Esophagus (tissue), 2 donors: ENCODE results near the gene SREBF1. TPM values are rescaled to one million over a fixed set of nuclear protein-coding genes. Genes with fewer than 3 reads are reported as not detected.

Source experiments
- H3K27ac ChIP-seq, 2 donors: one replicate each; pipeline ENCODE4 v1.5.1; 2013; ENCODE audit warnings: low read depth in 2 of 2, mild to moderate bottlenecking in 2 of 2, inconsistent platforms in 1 of 2, low read length in 1 of 2, moderate library complexity in 1 of 2
- H3K27me3 ChIP-seq, 2 donors: one replicate each; pipeline ENCODE4 v1.6.1; 2013; ENCODE audit warnings: low read length in 2 of 2, control low read depth in 1 of 2, mild to moderate bottlenecking in 1 of 2; ENCODE audit not compliant: insufficient read depth in 2 of 2, control insufficient read depth in 1 of 2
- H3K36me3 ChIP-seq, 2 donors: one replicate each; pipeline ENCODE4 v1.6.1; 2013; ENCODE audit warnings: low read length in 1 of 2; ENCODE audit not compliant: control insufficient read depth in 2 of 2, insufficient read depth in 2 of 2
- H3K4me1 ChIP-seq, 2 donors: one replicate each; pipeline ENCODE4 v1.6.1; 2013; ENCODE audit warnings: low read length in 1 of 2; ENCODE audit not compliant: control insufficient read depth in 2 of 2, insufficient read depth in 2 of 2
- H3K4me3 ChIP-seq, 2 donors: one replicate each; pipeline ENCODE4 v1.5.1; 2013; ENCODE audit warnings: low read length in 2 of 2, mild to moderate bottlenecking in 2 of 2, low read depth in 1 of 2, moderate library complexity in 1 of 2
- H3K9me3 ChIP-seq, 2 donors: one replicate each; pipeline ENCODE4 v1.6.1; 2013; ENCODE audit warnings: mild to moderate bottlenecking in 2 of 2, low read depth in 1 of 2, low read length in 1 of 2, moderate library complexity in 1 of 2; ENCODE audit not compliant: control insufficient read depth in 2 of 2, insufficient read depth in 1 of 2
- WGBS, 2 donors: extraction: QIAGEN DNeasy Blood & Tissue Kit; methylation state at CpG; one replicate each; pipeline ENCODE4 v1.1.7; 2013; 5-methylcytosine and 5-hydroxymethylcytosine counted together
- polyA plus RNA-seq, 2 donors: library from polyadenylated mRNA; stranded (reverse); fragments of 200-250 nt; gene quantifications; one replicate each; pipeline ENCODE4 v1.2.3, GENCODE V29; 2013
- donor health status: healthy with polysubstance abuse.
- donor health status: Bipolar disorder and iron deficiency.

Gene SREBF1
- polyA plus RNA-seq, 2 donors, result 95.1 to 116 TPM

DNA sequence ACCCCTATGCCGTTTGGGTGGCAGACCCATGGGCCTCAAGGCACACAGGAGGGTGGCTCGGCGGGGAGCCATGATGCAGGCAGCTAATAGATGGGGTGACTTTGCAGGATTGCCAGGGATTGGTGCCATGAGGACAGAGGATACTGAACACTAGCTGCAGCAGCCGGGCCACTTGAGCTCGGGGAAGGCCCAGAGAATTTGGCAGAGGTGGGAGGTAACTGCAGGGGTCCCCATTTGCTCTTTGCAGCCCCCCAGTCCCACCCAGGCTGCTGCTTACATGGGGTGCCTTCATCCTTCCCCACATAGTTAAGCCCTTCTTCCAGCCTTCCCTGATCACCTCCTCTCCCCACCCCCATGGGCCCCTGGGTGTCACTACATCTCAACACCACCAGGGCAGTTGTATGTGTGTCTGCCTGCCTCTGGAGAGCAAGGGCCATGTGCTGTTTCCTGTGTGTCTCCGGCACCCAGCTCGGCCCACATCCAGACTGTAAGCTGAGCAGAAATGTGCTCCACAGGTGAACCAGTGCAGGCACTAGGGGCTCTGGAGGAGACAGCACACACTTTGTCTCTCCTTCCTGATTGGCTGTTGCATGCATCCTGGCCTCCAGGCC is 52.0 kb downstream of the SREBF1 start:
- no peaks in the 10 kb centered on the region for H3K9me3 ChIP-seq
- H3K4me1 ChIP-seq, result peaks cover 0 to 25% of the 10 kb centered on the region in 2 donors
- H3K36me3 ChIP-seq, result peaks cover 0 to 3% of the 10 kb centered on the region in 2 donors
- H3K27me3 ChIP-seq, result no peaks in the 10 kb centered on the region
- H3K4me3 ChIP-seq, result no peak overlapping the region
- 59 to 68% methylated on average over 7 of the region's 7 CpGs for WGBS, 2 donors
- no peak overlapping the region for H3K27ac ChIP-seq

GRCh38 chr17:17783825-17784656 is 52.7 kb downstream of the SREBF1 start:
- H3K9me3 ChIP-seq, result no peaks in the 10 kb centered on the region
- peak overlapping the region; percentile 14 to 65 for H3K27ac ChIP-seq
- WGBS, 2 donors, result 13 to 17% methylated on average over 37 of the region's 37 CpGs
- H3K4me3 ChIP-seq, result peak overlapping the region; percentile 39 to 55
- H3K27me3 ChIP-seq, result no peaks in the 10 kb centered on the region
- H3K4me1 ChIP-seq, result peaks cover 0 to 25% of the 10 kb centered on the region in 2 donors
- H3K36me3 ChIP-seq, result no peaks in the 10 kb centered on the region

DNA sequence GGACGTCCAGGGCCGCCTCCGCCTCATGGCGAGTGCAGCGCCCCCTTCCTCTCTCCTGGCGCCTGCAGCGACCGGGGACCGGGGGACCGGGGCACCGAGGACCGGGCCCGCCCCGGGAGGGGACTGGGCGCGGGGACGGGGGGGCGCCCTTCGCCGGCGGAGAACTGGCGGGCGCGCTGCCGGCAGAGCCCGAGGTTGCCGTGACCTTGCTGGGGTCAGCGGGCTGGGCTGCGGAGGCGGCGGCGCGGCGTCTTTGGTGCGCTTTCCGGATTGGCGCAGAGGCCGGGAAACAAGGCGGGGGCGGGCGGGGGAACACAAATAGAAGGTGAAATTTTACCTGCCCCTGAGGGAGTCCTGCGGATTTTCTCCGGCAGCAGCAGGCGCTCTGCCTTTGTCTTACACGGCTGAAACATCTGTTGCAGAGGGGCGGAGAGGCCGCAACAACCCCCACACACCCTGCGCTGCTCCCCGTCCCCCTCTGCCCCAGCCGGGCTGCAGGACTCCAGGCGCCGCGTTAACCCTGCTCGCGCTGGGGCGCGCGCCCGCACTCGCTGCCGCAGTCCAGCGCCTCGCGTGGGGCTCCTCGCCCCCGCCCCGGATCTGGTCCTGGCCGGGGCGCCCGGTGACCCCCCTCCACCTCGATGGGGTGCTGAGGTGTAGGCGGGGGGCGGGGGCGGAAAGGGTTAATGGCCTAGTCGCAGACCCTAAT is 53.5 kb downstream of the SREBF1 start:
- peaks cover 0 to 25% of the 10 kb centered on the region in 2 donors for H3K4me1 ChIP-seq
- 0 to 1% methylated on average over 64 to 75 of the region's 75 CpGs for WGBS, 2 donors
- no peaks in the 10 kb centered on the region for H3K36me3 ChIP-seq
- no peaks in the 10 kb centered on the region for H3K27me3 ChIP-seq
- H3K9me3 ChIP-seq, result no peaks in the 10 kb centered on the region
- H3K4me3 ChIP-seq, result peak overlapping the region; percentile 39 to 55
- H3K27ac ChIP-seq, result peak overlapping the region; percentile 14 to 65

DNA sequence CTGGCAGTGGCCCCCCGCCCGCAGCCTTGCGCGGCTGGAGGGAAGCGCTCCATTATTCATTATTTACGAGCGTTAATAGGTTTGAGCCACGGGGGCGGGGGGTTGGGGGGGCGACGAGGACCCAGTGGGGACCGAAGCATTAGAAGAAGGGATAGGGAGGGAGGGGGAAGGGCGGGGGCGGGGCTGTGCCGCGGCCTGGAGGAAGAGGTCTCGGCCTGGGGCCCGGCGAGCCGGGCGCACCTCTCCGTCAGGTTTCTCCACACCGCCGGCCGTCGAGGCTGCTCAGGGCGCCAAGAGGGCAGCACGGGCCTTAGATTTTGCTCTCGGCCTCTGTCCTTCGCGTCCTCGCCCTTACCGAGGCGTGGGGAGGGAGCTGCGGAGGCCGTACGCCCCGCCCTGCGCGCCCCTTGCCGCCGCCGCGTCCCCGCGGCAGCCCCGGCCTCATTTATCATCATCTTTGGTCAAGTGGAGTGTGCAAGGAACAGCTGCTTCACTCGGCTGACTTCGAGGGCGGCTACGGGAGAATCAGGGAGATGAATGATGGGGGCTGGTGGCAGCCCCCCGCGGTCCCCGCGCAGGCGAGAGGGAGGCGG is 54.2 kb downstream of the SREBF1 start:
- H3K27ac ChIP-seq, result peak overlapping the region; percentile 22 to 66
- WGBS, 2 donors, result 1% methylated on average over 43 to 56 of the region's 57 CpGs

GRCh38 chr17:17781591-17782496 is 54.9 kb downstream of the SREBF1 start:
- peaks cover 0 to 6% of the 10 kb centered on the region in 2 donors for H3K36me3 ChIP-seq
- H3K27me3 ChIP-seq, result no peaks in the 10 kb centered on the region
- H3K4me1 ChIP-seq, result peaks cover 0 to 25% of the 10 kb centered on the region in 2 donors
- peak overlapping the region; percentile 27 to 55 for H3K4me3 ChIP-seq
- H3K27ac ChIP-seq, result peak overlapping the region; percentile 41 to 53
- no peaks in the 10 kb centered on the region for H3K9me3 ChIP-seq
- 3 to 10% methylated on average over 71 to 88 of the region's 88 CpGs for WGBS, 2 donors

More for the DNA sequence above, 54.2 kb downstream of the SREBF1 start:
- H3K27me3 ChIP-seq, result no peaks in the 10 kb centered on the region
- no peaks in the 10 kb centered on the region for H3K9me3 ChIP-seq
- peaks cover 0 to 28% of the 10 kb centered on the region in 2 donors for H3K4me1 ChIP-seq
- H3K4me3 ChIP-seq, result peak overlapping the region; percentile 39 to 55
- peaks cover 0 to 3% of the 10 kb centered on the region in 2 donors for H3K36me3 ChIP-seq

DNA sequence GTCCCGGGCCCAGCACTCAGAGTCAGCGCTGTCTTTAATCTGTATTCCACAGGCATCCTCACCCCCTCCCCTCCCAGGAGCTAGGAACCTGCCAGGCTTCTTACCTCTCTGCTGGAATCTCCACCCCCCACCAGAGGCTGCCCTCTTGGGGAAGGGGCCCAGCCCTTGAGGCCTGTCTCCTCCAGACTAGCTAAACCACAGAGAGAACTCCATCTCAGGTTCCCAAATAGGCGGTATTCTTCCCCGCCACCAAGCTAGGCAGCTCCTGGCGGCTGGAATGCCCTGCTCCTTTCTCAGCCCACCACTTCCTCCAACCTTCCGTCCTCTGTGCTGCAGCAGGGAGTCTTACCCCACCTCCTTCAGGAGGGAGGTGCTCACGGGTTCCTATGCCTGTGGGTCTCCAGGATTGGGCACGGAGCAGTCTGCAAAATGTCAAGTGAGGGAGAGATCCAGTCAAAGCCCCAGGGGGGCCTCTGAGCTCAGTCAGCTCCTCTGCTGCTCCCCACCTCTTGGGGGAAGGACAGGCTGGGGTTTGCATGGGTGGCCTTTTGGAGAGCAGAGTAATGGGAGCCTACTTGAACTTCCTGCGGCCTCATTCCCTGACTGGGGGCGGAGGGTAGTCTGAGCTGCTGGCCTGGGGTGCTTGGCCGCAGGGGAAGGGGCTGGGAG is 55.7 kb downstream of the SREBF1 start:
- Histone ChIP-seq H3K4me3 (no peak overlapping the region), H3K4me1 (peaks cover 0 to 25% of the 10 kb centered on the region in 2 donors), H3K9me3 (no peaks in the 10 kb centered on the region), H3K36me3 (peaks cover 0 to 6% of the 10 kb centered on the region in 2 donors), H3K27me3 (no peaks in the 10 kb centered on the region), H3K27ac (peak overlapping the region; percentile 36 to 53)
- WGBS, 2 donors, result 39 to 47% methylated on average over 11 of the region's 11 CpGs

DNA sequence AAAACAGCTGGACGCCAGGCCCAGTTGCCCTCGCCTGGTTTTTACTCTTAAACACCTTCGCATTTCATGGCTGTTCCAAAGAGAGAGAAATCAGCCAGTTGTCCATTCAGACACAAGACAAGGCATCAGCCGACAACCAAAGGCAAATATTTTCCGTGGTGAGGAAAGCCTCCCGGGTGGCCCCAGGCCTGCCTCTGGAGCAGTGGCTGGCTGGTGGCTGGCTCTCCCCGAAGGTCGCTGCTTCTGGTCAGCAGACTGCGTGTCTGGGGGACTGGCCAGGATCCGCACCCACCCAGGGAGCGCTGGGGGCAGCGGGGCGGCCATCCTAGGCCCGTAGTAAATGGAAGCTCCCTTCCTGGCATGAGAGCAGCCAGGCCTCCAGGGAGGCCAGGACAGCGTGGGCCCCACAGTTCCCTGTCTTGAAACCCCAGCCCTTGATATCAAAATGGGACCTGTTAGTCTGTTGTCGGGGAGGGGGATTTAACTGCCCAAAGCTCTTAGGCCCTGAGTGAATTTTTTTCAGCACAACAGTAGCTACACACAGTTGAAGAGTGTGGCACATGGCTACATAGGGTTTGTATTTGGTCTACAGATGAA is 57.7 kb downstream of the SREBF1 start:
- Histone ChIP-seq H3K4me1 (peaks cover 3 to 19% of the 10 kb centered on the region in 2 donors), H3K27ac (peak overlapping the region; percentile 44 to 51), H3K27me3 (no peaks in the 10 kb centered on the region), H3K36me3 (peaks cover 0 to 6% of the 10 kb centered on the region in 2 donors), H3K9me3 (no peaks in the 10 kb centered on the region), H3K4me3 (no peak overlapping the region)
- 67 to 75% methylated on average over 16 of the region's 16 CpGs for WGBS, 2 donors

GRCh38 chr17:17778308-17779014 is 58.3 kb downstream of the SREBF1 start:
- WGBS, 2 donors, result 67 to 78% methylated on average over 8 of the region's 8 CpGs
- no peaks in the 10 kb centered on the region for H3K9me3 ChIP-seq
- peaks cover 0 to 6% of the 10 kb centered on the region in 2 donors for H3K36me3 ChIP-seq
- H3K27me3 ChIP-seq, result no peaks in the 10 kb centered on the region
- H3K4me1 ChIP-seq, result peaks cover 5 to 16% of the 10 kb centered on the region in 2 donors
- H3K4me3 ChIP-seq, result no peak overlapping the region
- H3K27ac ChIP-seq, result peak overlapping the region; percentile 29 to 62
